GM08714 (cell line): Measurements from ENCODE around the gene POLR1E.

Source experiments
- H3K4me3 ChIP-seq: fragments of 200-500 bp; sonication (Bioruptor generic); 2 replicates; pipeline ENCODE4 v1.5.1; 2014; ENCODE audit warnings: mild to moderate bottlenecking, low read length, inconsistent platforms
- ZNF274 ChIP-seq: IDR thresholded peaks from 2 replicates; pipeline ENCODE4 v1.6.1; 2012; ENCODE audit warnings: mild to moderate bottlenecking, low read depth, low read length

Gene POLR1E

DNA sequence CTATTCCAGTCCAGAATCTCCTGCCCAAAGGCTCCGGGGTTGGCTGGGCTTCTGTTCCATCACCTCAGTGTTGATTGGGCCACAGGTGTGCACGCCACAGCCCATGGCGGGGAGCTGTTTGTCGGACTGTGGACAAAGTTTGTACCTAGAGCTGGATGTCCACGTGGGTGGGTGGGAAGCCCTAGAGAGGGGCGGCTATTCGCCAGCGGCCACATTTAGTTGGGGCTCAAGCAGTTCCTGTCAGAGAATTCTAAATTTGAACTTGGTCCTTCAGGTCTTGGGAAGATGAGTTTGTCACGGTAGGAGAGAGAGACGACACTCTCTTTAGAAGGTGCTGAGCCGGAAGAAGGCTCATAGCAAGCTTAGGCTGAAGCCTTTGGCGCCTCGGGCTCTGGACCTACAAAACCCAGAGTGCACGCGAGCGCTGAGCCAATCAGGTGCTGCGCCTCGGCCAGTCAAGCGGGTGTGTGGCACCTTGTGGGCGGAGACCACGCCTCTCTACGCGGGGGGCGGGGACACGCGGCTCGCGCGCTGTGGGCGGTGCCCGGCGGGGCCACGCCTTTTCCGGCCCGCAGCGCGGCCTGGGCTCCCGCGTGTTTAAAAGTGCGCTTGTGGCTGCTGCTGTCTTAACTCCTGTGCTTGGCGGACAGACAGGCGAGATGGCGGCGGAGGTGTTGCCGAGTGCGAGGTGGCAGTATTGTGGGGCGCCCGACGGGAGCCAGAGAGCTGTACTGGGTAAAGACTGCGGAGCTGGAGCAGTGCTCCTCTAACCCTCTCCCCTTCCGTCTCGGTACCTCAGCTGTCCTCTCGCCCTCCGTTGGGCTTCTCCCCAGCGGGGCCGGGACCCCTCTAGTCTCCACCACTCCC lies at the start of gene POLR1E:
POLR1E (plus strand) TSS at position 560 of the 867 bp plus-strand sequence; CDS start at position 660, 100 bp downstream.
- H3K4me3 ChIP-seq: peak within 1 kb of the TSS; percentile 86
- no peak for TF ChIP-seq ZNF274

- TF ChIP-seq ZNF274: no peak
- H3K4me3 ChIP-seq: no peak overlapping the region
Measured at GRCh38 chr9:37436540-37436939, 49.2 kb upstream of the POLR1E start.

GRCh38 chr9:37437010-37437409 lies 48.7 kb upstream of the POLR1E start:
- H3K4me3 ChIP-seq: no peak overlapping the region
- no peak for TF ChIP-seq ZNF274

- no peak for TF ChIP-seq ZNF274
- no peak overlapping the region for H3K4me3 ChIP-seq
Measured at GRCh38 chr9:37437621-37438020, 48.1 kb upstream of the POLR1E start.

DNA sequence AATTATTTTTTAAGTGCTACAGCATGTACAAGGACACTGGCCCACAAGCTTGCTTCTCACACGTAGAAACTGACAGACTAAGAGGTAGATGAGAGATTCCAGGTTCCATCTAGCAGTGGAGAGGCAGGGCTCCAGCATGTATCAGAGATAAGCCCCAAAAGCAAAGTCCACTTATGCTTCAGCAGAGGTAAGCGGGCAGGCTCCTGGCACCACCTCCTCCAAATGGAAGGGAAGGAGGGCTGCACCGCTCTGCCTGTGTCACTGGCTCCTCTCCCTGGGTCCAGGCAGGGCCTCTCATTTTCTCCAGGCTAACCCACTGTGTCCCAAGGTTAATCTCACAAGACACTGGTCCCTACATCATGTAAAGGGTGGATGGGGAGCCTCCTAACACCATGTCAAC lies 47.4 kb upstream of the POLR1E start:
- no peak for TF ChIP-seq ZNF274
- no peak overlapping the region for H3K4me3 ChIP-seq

DNA sequence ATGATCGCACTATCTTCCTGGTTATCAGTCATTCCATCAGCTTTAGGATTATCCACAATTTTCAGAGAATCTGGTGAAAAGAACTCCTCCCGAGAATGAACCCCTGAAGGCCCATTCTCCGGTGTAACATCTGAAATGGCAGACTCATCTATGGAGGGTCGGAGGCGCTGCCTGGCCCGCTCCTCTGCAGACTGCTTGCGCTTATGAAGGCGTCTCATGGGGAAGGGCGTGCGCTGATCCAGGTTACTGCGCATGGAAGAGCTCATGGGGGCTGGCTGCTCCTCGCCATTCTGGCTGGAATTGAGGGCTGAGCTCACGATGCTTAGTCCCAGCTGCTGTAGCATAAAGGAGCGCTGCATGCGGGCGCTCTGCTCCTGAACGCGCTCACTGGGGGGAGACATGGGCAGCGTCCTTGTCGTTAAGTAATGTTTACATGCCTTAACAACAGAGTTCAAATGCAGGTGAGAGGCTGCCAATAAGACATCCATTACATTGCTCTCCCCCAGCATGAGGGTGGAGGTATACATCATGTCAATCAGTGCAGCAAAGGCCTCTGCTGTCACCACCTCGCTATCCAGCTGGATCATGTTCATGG lies 43.9 kb upstream of the POLR1E start:
- no peak overlapping the region for H3K4me3 ChIP-seq

DNA sequence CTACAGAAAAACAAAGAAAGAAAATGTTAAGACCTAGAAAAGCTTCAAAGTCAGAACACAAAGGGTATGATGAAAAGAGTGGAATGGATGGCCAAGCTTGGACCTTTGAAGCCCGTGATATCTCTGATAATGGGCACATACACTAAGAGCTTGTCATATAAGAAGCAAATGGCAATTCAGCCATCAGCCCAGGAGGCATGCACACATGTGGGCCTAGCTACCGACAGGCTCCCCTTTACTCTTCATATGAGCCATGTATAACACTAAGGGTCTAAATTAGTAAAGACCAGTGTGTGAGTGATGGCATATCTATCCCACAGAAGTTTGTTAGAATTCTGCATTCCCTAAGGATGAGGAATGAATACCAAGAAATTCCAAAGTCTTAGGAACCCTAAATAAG lies 43.2 kb upstream of the POLR1E start:
- no peak for TF ChIP-seq ZNF274

More for the DNA sequence above, 43.9 kb upstream of the POLR1E start:
- no peak for TF ChIP-seq ZNF274

DNA sequence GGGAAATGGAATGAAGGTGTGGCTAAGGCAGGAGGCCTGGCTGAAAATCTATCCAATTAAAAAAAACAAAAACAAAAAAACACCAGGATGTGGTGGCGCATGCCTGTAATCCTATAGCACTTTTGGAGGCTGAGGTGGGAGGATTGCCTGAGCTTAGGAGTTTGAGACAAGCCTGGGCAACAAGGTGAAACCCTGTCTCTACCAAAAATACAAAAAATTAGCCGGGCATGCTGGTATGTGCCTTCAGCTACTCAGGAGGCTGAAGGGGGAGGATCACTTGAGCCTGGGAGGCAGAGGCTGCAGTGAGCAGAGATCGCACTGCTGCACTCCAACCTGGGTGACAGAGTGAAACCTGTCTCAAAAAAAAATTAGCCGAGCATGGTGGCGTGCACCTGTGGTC lies 42.2 kb upstream of the POLR1E start:
- H3K4me3 ChIP-seq: no peak overlapping the region
- no peak for TF ChIP-seq ZNF274

More for the DNA sequence above, 43.2 kb upstream of the POLR1E start:
- H3K4me3 ChIP-seq: no peak overlapping the region

- TF ChIP-seq ZNF274: no peak
- no peak overlapping the region for H3K4me3 ChIP-seq
Measured at GRCh38 chr9:37444890-37445289, 40.9 kb upstream of the POLR1E start.

DNA sequence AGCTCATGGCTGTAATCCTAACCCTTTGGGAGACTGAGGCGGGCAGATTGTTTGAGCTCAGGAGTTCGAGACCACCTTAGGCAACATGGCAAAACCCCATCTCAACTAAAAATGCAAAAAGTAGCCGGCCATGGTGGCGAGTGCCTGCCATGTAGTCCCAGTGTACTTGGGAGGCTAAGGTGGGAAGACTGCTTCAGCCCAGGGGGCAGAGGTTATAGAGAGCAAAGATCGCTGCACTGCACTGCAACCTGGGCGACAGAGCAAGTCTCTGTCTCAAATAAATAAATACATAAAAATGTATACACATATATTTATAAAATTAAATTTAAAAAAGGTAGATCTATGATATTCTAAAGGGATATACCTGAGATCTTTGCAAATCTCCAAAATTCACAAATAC lies 39.9 kb upstream of the POLR1E start:
- H3K4me3 ChIP-seq: no peak overlapping the region
- no peak for TF ChIP-seq ZNF274

DNA sequence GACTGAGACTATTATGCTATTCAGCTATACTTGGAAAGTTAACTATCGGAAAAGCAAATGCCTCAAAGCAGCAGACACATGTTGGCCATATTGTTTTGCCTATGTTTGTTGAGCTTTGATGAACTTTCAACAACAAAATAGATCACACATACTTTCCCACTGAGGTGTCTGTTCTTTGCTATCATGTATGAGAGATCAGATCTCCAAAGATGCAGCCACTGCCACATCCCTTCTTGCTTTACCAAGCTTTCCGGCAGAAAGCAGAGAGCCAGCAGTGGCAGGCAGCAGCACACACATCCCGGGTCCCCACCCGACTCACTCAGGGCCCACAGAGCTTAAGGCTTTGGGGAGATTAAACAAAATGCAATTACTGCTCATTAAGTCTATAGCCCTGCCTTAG lies 39.3 kb upstream of the POLR1E start:
- no peak overlapping the region for H3K4me3 ChIP-seq
- TF ChIP-seq ZNF274: no peak

GRCh38 chr9:37447111-37447510 lies 38.6 kb upstream of the POLR1E start:
- TF ChIP-seq ZNF274: no peak

GRCh38 chr9:37449862-37450632 lies 35.7 kb upstream of the POLR1E start:
- no peak for TF ChIP-seq ZNF274

More at GRCh38 chr9:37447111-37447510, 38.6 kb upstream of the POLR1E start:
- no peak overlapping the region for H3K4me3 ChIP-seq

GRCh38 chr9:37451628-37452027 lies 34.1 kb upstream of the POLR1E start:
- TF ChIP-seq ZNF274: no peak
- no peak overlapping the region for H3K4me3 ChIP-seq

More at GRCh38 chr9:37449862-37450632, 35.7 kb upstream of the POLR1E start:
- H3K4me3 ChIP-seq: no peak overlapping the region
